Bronchial epithelial cell (primary cell): ENCODE results near the gene CFAP221. TPM values are rescaled to one million over a fixed set of nuclear protein-coding genes. Genes with fewer than 3 reads are reported as not detected.
A peak's percentile ranks its signal among the peaks of the same experiment; 100 is the strongest.

Experiments used
- DNase-seq: peaks from one replicate; pipeline ENCODE4 v3.0.0-alpha.2; 2010; ENCODE audit warnings: low read depth
- FAIRE-seq: peaks from 2 replicates; lab custom pipeline; 2011; peaks lifted over from hg19 to GRCh38; lab: Jason Lieb, UNC
- H3K27me3 ChIP-seq: 2 replicates; pipeline ENCODE4 v1.5.1; 2011; ENCODE audit warnings: low read length; ENCODE audit not compliant: control insufficient read depth, insufficient read depth
- H3K36me3 ChIP-seq: 2 replicates; pipeline ENCODE4 v1.5.1; 2011; ENCODE audit warnings: low read length; ENCODE audit not compliant: control insufficient read depth, insufficient read depth
- H3K4me3 ChIP-seq: 2 replicates; pipeline ENCODE4 v1.5.1; 2011; ENCODE audit warnings: mild to moderate bottlenecking, low read depth, low read length, control low read depth
- CTCF ChIP-seq: IDR thresholded peaks from 2 replicates; pipeline ENCODE4 v1.5.1; 2011; ENCODE audit warnings: mild to moderate bottlenecking, moderate library complexity, low read length, control low read depth, inconsistent platforms; ENCODE audit not compliant: insufficient read depth, severe bottlenecking
- total RNA-seq: library from RNA; depleted of rRNA; stranded (reverse); fragments of >200 nt; gene quantifications from 2 replicates; pipeline ENCODE4 v1.2.1, GENCODE V29; 2014

CFAP221 gene
- total RNA-seq, 1 donor from 2014 or later: 0.26 TPM

GRCh38 chr2:119699016-119699606, 154.9 kb downstream of the CFAP221 start:
- Histone ChIP-seq H3K4me3 (no peak overlapping the region), H3K27me3 (no peaks in the 10 kb centered on the region), H3K36me3 (no peaks in the 10 kb centered on the region)
- DNase-seq (no peak), FAIRE-seq (no peak)
- no peak for TF ChIP-seq CTCF

- H3K36me3 ChIP-seq: no peaks in the 10 kb centered on the region
- FAIRE-seq (no peak), DNase-seq (no peak)
- TF ChIP-seq CTCF: no peak
- no peak overlapping the region for H3K4me3 ChIP-seq
- H3K27me3 ChIP-seq: no peaks in the 10 kb centered on the region
Observed at GRCh38 chr2:119700866-119701265, 156.6 kb downstream of the CFAP221 start.

GRCh38 chr2:119701352-119701751, 157.1 kb downstream of the CFAP221 start:
- Histone ChIP-seq H3K27me3 (no peaks in the 10 kb centered on the region), H3K36me3 (no peaks in the 10 kb centered on the region), H3K4me3 (no peak overlapping the region)
- DNase-seq (no peak), FAIRE-seq (no peak)
- TF ChIP-seq CTCF: no peak

DNA sequence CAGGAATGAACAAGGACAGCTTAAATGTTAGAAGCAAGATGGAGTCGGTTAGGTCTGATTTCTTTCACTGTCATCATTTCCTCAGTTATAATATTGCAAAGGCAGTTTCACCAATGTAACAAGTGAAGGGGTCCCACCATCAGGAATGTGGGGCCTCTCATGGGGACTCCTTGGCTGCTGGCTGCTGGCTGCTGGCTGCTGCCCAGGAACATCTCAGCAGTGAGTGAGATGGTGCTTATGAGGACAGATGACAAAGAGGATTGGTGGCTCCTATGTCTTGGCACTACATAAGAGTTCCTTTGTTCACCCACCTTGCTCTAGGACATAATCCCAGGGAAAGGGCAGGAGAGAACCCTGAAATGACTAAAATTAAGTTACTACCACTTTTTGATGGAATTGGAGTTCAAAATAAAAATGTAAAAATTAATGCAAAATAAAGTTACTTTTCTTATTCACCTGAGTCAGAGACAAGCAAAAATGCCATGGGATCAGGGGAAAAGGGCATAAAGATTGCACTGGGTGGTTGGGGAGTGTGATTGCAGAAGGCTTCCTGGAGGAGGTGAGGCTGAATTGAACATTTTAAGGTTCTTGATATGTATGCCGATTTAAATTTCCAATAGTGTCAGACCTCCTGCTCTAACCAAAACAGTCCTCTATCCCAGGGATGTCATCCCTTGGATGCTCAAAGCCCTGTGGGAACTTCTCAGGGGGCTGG, 158.1 kb downstream of the CFAP221 start:
- H3K36me3 ChIP-seq: no peaks in the 10 kb centered on the region
- H3K4me3 ChIP-seq: no peak overlapping the region
- H3K27me3 ChIP-seq: no peaks in the 10 kb centered on the region
- no peak for DNase-seq
- no peak for FAIRE-seq
- no peak for TF ChIP-seq CTCF

- FAIRE-seq: no peak
- TF ChIP-seq CTCF: peak; percentile 93
- Histone ChIP-seq H3K36me3 (no peaks in the 10 kb centered on the region), H3K4me3 (no peak overlapping the region), H3K27me3 (no peaks in the 10 kb centered on the region)
- DNase-seq: peak; percentile 44
Observed at GRCh38 chr2:119702918-119703401, 158.7 kb downstream of the CFAP221 start.
